Measurements from ENCODE around the gene ARCN1.
"Not testable (repeated sequence)": the region's sequence is repeated elsewhere in the genome, so short reads cannot be mapped to it uniquely, and the experiment has no call there.

Gene ARCN1

DNA sequence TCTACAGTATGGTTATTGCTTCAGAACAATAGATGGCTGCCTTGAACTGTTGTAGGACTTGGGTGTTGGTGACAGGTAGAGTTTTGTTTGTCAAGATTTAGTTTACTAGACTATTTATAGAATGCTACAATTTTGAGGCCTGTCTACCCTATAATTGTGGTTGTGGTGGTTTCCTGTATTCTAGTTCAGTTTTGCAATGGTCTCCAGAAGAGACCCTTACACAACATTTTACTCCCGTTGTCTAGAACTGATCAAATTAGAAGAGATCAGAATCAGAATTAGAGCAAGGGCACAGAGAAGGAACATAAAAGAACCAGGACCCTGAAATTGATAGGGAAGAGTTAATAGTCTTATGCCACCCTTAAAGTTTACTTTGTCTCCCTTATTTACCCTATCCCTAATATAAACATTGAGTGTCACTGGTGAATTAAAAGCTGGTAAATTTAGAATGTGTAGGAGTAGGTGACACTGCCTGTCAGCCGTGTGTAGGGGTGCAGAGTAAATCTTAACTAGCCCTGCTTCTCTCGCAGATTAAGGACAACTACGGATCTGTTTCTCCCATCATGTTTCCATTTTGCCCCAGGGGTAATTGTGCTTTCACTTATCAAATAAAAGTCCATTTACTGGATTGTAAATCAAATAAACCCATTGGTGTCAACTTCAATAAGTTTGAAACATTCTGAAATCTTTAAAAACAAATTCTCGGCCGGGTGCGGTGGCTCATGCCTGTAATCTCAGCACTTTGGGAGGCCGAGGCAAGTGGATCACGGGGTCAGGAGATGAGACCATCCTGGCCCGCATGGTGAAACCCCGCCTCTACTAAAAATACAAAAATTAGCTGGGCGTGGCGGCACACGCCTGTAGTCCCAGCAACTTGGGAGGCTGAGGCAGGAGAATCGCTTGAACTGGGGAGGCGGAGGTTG lies 24.3 kb downstream of the ARCN1 start:
- Histone ChIP-seq H3K4me3 (ENCODE audit: low read depth, low read length) (no peak overlapping the region), H3K36me3 (peaks cover 72% of the 10 kb centered on the region), H3K9me3 (no peaks in the 10 kb centered on the region), H3K27me3 (no peaks in the 10 kb centered on the region), H3K4me1 (peaks cover 21% of the 10 kb centered on the region)
- peak; percentile 55 for DNase-seq
- TF ChIP-seq, protein P1, sequence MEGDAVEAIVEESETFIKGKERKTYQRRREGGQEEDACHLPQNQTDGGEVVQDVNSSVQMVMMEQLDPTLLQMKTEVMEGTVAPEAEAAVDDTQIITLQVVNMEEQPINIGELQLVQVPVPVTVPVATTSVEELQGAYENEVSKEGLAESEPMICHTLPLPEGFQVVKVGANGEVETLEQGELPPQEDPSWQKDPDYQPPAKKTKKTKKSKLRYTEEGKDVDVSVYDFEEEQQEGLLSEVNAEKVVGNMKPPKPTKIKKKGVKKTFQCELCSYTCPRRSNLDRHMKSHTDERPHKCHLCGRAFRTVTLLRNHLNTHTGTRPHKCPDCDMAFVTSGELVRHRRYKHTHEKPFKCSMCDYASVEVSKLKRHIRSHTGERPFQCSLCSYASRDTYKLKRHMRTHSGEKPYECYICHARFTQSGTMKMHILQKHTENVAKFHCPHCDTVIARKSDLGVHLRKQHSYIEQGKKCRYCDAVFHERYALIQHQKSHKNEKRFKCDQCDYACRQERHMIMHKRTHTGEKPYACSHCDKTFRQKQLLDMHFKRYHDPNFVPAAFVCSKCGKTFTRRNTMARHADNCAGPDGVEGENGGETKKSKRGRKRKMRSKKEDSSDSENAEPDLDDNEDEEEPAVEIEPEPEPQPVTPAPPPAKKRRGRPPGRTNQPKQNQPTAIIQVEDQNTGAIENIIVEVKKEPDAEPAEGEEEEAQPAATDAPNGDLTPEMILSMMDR (IDR thresholded peaks at IDR 0.05; ENCODE audit: low read depth, low read length): no peak

DNA sequence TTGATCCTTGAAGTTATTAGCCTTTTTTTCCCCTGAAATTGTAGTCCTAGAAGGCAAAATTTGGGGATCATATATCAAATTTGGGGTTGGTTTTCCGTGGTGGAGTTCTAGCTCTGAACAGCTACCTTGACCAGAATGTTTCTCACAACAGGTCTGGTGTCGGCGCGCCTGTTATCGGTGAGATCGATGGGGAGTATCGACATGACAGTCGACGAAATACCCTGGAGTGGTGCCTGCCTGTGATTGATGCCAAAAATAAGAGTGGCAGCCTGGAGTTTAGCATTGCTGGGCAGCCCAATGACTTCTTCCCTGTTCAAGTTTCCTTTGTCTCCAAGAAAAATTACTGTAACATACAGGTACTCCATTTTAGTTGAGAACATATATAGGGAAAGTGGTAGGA lies 25.3 kb downstream of the ARCN1 start:
- Histone ChIP-seq H3K36me3 (peaks cover 76% of the 10 kb centered on the region), H3K4me3 (ENCODE audit: low read depth, low read length) (no peak overlapping the region), H3K27me3 (no peaks in the 10 kb centered on the region), H3K4me1 (peaks cover 21% of the 10 kb centered on the region), H3K9me3 (no peaks in the 10 kb centered on the region)
- DNase-seq: no peak
- TF ChIP-seq, protein P1 (IDR thresholded peaks at IDR 0.05; ENCODE audit: low read depth, low read length): no peak

DNA sequence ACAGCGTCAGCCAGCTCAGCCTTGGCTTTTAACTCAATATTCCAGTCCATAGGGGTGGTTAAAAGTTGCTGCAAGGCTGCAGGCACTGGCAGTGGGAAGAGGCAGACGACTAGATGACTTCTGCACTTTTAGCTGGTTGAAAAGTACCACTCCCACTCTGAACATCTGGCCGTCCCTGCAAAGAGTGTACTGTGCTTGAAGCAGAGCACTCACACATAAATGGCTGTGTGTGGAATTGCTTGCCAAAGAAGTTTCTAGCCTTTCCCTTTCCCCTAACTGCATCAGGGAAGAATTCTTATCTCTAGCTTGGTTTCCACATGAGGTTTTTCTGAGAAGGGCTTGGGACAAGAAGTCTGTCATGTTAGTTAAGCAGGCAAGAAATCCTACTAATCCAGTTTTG lies 30.1 kb downstream of the ARCN1 start:
- Histone ChIP-seq H3K4me1 (peaks cover 27% of the 10 kb centered on the region), H3K9me3 (no peaks in the 10 kb centered on the region), H3K27me3 (no peaks in the 10 kb centered on the region), H3K36me3 (peaks cover 49% of the 10 kb centered on the region), H3K4me3 (ENCODE audit: low read depth, low read length) (no peak overlapping the region)
- no peak for DNase-seq
- TF ChIP-seq, protein P1 (IDR thresholded peaks at IDR 0.05; ENCODE audit: low read depth, low read length): no peak

DNA sequence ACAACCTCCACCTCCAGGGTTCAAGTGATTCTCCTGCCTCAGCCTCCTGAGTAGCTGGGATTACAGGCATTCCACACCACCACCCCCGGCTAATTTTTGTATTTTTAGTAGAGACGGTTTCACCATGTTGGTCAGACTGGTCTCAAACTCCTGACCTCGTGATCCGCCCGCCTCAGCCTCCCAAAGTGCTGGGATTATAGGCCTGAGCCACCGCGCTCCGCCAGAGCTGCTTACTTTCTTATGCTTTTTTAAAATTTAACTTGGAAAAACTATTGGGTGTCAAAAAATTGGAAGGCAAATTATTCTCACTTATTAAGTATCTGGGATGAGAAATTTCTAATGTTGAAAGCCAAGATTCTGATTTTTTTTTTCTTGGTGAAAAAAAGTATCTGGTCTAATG lies 31.5 kb downstream of the ARCN1 start:
- Histone ChIP-seq H3K4me1 (peaks cover 25% of the 10 kb centered on the region), H3K36me3 (peaks cover 38% of the 10 kb centered on the region)
- not testable (repeated sequence) for H3K4me3 ChIP-seq (ENCODE audit: low read depth, low read length); DNase-seq; H3K9me3 ChIP-seq; H3K27me3 ChIP-seq

DNA sequence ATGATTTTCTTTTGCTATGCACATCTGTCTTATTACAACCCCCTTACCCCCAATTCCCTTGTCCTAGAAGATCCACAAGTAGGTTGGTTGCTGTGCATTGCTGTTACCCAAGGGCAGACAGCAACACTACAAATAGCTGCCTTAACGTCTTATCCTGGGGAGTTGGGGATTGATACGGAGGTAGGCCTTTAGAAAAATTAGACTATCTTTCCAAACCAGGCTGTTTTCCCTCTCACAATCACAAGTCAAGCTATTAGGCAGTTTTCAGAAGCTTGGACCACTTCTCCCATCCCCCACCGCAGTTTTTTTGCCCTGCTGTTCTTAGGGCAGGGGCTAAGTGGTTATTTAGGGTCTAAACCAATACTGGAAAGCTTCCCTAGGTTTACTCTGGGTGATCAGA lies 32.4 kb downstream of the ARCN1 start:
- DNase-seq: no peak
- Histone ChIP-seq H3K36me3 (peaks cover 31% of the 10 kb centered on the region), H3K9me3 (no peaks in the 10 kb centered on the region), H3K27me3 (no peaks in the 10 kb centered on the region), H3K4me3 (ENCODE audit: low read depth, low read length) (no peak overlapping the region), H3K4me1 (peaks cover 27% of the 10 kb centered on the region)
- TF ChIP-seq, protein P1 (IDR thresholded peaks at IDR 0.05; ENCODE audit: low read depth, low read length): no peak

DNA sequence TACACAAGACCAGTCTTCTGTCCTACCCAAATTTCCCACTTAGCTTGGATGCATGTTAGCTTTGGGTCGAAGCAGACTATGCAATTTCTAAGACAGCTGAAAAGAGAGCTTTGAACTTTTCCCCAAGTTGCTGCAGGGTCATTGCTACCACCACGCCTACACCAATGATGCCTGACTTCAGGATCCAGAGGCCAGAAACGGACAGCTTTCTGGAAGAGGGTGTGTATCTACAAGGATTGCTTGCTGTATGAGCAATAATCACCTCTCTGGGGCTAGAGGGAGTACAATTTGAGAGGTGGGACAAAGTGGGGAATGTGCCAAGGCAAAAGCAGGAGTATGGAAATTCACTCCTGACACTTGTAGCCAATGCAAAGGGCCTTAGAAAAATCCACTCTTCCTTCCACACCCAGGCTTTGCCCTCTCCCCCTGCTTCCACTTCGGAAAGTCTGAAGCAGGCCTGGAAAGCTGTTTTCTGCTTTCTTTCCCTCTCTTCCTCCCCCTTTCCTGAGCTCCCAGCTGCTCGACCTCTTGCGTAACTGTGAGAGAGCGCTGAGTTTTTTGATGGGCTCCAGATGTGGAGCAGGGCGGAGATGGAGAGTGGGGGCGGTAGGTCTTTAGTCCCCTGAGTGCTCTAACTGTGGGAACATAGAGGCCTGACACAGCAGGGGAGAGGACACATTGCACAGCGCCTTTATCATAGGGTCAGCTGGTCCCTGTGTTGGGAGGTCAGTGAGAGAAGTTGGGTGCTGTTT lies 33.1 kb downstream of the ARCN1 start:
- Histone ChIP-seq H3K36me3 (peaks cover 23% of the 10 kb centered on the region), H3K9me3 (no peaks in the 10 kb centered on the region), H3K4me3 (ENCODE audit: low read depth, low read length) (no peak overlapping the region), H3K27me3 (no peaks in the 10 kb centered on the region), H3K4me1 (peaks cover 27% of the 10 kb centered on the region)
- TF ChIP-seq, protein P1 (IDR thresholded peaks at IDR 0.05; ENCODE audit: low read depth, low read length): no peak
- DNase-seq: peak; percentile 78
